HEK293 (cell line): ENCODE results near the gene MRPL48.

Experiments used
- CTCF ChIA-PET: fragments of 350-600 bp; formaldehyde crosslinking; extraction: SDS; loops from one replicate; lab custom pipeline; 2021; ENCODE audit warnings: antibody characterized with exemption; lab: Yijun Ruan, JAX
- POLR2A ChIA-PET: fragments of 300-600 bp; formaldehyde crosslinking; extraction: SDS; loops from one replicate; lab custom pipeline; 2020; ENCODE audit warnings: antibody characterized with exemption, inconsistent platforms; lab: Yijun Ruan, JAX
- H3K27ac ChIP-seq: fragments of 200-500 bp; sonication (Bioruptor generic); 2 replicates; pipeline ENCODE4 v1.5.1; 2014; ENCODE audit warnings: low read depth, low read length, control low read depth, inconsistent platforms; ENCODE audit errors: extremely low read depth
- H3K36me3 ChIP-seq, 2 experiments: fragments of 200-500 bp in 1 of 2; sonication (Bioruptor generic) in 1 of 2; 1 replicate in 1 of 2; 2 replicates in 1 of 2; pipeline ENCODE4 v1.5.1; 2014 to 2017; ENCODE audit warnings: inconsistent platforms in 2 of 2, low read length in 2 of 2; ENCODE audit not compliant: control insufficient read depth in 2 of 2, insufficient read depth in 1 of 2
- H3K4me1 ChIP-seq: fragments of 200-500 bp; sonication (Bioruptor generic); 2 replicates; pipeline ENCODE4 v1.5.1; 2014; ENCODE audit warnings: mild to moderate bottlenecking, low read length, inconsistent platforms; ENCODE audit not compliant: control insufficient read depth, insufficient read depth
- H3K4me3 ChIP-seq: 2 replicates; pipeline ENCODE4 v1.5.1; 2011; ENCODE audit warnings: low read depth, mild to moderate bottlenecking, control low read depth, low read length, moderate library complexity
- H3K9me3 ChIP-seq: fragments of 200-500 bp; sonication (Bioruptor generic); 2 replicates; pipeline ENCODE4 v1.5.1; 2014; ENCODE audit warnings: low read depth, low read length, inconsistent platforms; ENCODE audit not compliant: control insufficient read depth, insufficient read depth
- EGR2 ChIP-seq: fragments of 450-650 bp; formaldehyde crosslinking; IDR thresholded peaks from 2 replicates; pipeline ENCODE4 v1.5.1; 2016; ENCODE audit warnings: low read depth, missing biosample characterization, missing genetic modification characterization
- HOXC10 ChIP-seq: sonication (generic); formaldehyde crosslinking; IDR thresholded peaks from 2 replicates; pipeline ENCODE4 v1.8.1; 2023; ENCODE audit warnings: mild to moderate bottlenecking, missing genetic modification reagents
- PBX3 ChIP-seq: sonication (generic); formaldehyde crosslinking; IDR thresholded peaks from 2 replicates; pipeline ENCODE4 v1.8.1; 2022; ENCODE audit warnings: mild to moderate bottlenecking, moderate library complexity, missing genetic modification reagents
- PRDM4 ChIP-seq: fragments of 450-650 bp; formaldehyde crosslinking; IDR thresholded peaks from 2 replicates; pipeline ENCODE4 v1.5.1; 2017; ENCODE audit warnings: missing biosample characterization, missing genetic modification characterization
- TRIM28 ChIP-seq: IDR thresholded peaks from 2 replicates; pipeline ENCODE4 v1.6.1; 2011; ENCODE audit warnings: low read length, control low read depth, borderline replicate concordance
- ZBTB6 ChIP-seq: fragments of 450-650 bp; formaldehyde crosslinking; IDR thresholded peaks from 2 replicates; pipeline ENCODE4 v1.5.1; 2017; ENCODE audit warnings: missing biosample characterization, missing genetic modification characterization
- ZBTB8A ChIP-seq: fragments of 450-650 bp; formaldehyde crosslinking; IDR thresholded peaks from 2 replicates; pipeline ENCODE4 v1.5.1; 2016; ENCODE audit warnings: missing biosample characterization, missing genetic modification characterization
- ZNF10 ChIP-seq: fragments of 450-650 bp; formaldehyde crosslinking; IDR thresholded peaks from 2 replicates; pipeline ENCODE4 v1.5.1; 2017; ENCODE audit warnings: missing biosample characterization, missing genetic modification characterization
- ZNF148 ChIP-seq: fragments of 450-650 bp; formaldehyde crosslinking; IDR thresholded peaks from 2 replicates; pipeline ENCODE4 v1.5.0; 2017; ENCODE audit warnings: missing biosample characterization, missing genetic modification characterization, borderline replicate concordance
- ZNF211 ChIP-seq: fragments of 450-650 bp; formaldehyde crosslinking; IDR thresholded peaks from 2 replicates; pipeline ENCODE4 v1.5.1; 2016; ENCODE audit warnings: low read depth, missing biosample characterization, missing genetic modification characterization
- ZNF24 ChIP-seq: fragments of 450-650 bp; formaldehyde crosslinking; IDR thresholded peaks from 2 replicates; pipeline ENCODE4 v1.5.1; 2016; ENCODE audit warnings: missing biosample characterization, missing genetic modification characterization
- ZNF362 ChIP-seq: fragments of 450-650 bp; formaldehyde crosslinking; IDR thresholded peaks from 2 replicates; pipeline ENCODE4 v1.5.1; 2016; ENCODE audit warnings: missing biosample characterization, missing genetic modification characterization
- ZNF548 ChIP-seq: fragments of 450-650 bp; formaldehyde crosslinking; IDR thresholded peaks from 2 replicates; pipeline ENCODE4 v1.5.1; 2016; ENCODE audit warnings: missing biosample characterization, missing genetic modification characterization
- ZNF549 ChIP-seq: fragments of 450-650 bp; IDR thresholded peaks from 2 replicates; pipeline ENCODE4 v1.5.1; 2018; ENCODE audit warnings: missing biosample characterization, missing genetic modification characterization, mild to moderate bottlenecking, inconsistent platforms, moderate library complexity
- ZNF571 ChIP-seq: fragments of 450-650 bp; formaldehyde crosslinking; IDR thresholded peaks from 2 replicates; pipeline ENCODE4 v1.5.0; 2017; ENCODE audit warnings: missing biosample characterization, missing genetic modification characterization
- ZNF677 ChIP-seq: fragments of 450-650 bp; IDR thresholded peaks from 2 replicates; pipeline ENCODE4 v1.5.0; 2018; ENCODE audit warnings: missing biosample characterization, mild to moderate bottlenecking, missing genetic modification characterization, moderate library complexity
- ZNF768 ChIP-seq: fragments of 450-650 bp; formaldehyde crosslinking; IDR thresholded peaks from 2 replicates; pipeline ENCODE4 v1.5.1; 2018; ENCODE audit warnings: missing biosample characterization, mild to moderate bottlenecking, missing genetic modification characterization
- TF ChIP-seq, protein P1 (sequence below): fragments of 450-650 bp; formaldehyde crosslinking; IDR thresholded peaks from 2 replicates; pipeline ENCODE4 v1.5.1; 2016; ENCODE audit warnings: missing biosample characterization, missing genetic modification characterization

Gene MRPL48

GRCh38 chr11:73872749-73873357 lies 85.2 kb downstream of the MRPL48 start:
- Histone ChIP-seq H3K9me3 (no peaks in the 10 kb centered on the region), H3K4me1 (no peaks in the 10 kb centered on the region), H3K4me3 (no peak overlapping the region), H3K36me3 (peaks cover 19 to 57% of the 10 kb centered on the region in 2 experiments; a peak in 2 of 3 replicates), H3K27ac (no peak overlapping the region)
- ChIA-PET POLR2A (interaction anchor here (1.5 kb wide), 1 partner anchor 112 kb away, joined by 6 read pairs; the partner anchor contains the start of gene RAB6A), CTCF (interaction anchor here (0.6 kb wide), 1 partner anchor 536 kb away, joined by 3 read pairs; no protein-coding TSS in a partner anchor)
- no peak for TF ChIP-seq ZBTB6 (tag by site-specific recombination)
- TF ChIP-seq ZNF211 (tag by site-specific recombination) = no peak
- TF ChIP-seq, protein P1, sequence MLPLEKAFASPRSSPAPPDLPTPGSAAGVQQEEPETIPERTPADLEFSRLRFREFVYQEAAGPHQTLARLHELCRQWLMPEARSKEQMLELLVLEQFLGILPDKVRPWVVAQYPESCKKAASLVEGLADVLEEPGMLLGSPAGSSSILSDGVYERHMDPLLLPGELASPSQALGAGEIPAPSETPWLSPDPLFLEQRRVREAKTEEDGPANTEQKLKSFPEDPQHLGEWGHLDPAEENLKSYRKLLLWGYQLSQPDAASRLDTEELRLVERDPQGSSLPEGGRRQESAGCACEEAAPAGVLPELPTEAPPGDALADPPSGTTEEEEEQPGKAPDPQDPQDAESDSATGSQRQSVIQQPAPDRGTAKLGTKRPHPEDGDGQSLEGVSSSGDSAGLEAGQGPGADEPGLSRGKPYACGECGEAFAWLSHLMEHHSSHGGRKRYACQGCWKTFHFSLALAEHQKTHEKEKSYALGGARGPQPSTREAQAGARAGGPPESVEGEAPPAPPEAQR (tag by site-specific recombination) = no peak
- TF ChIP-seq ZNF768 (tag by site-specific recombination) = no peak
- TF ChIP-seq ZNF24 (tag by site-specific recombination) = no peak

- CTCF ChIA-PET = interaction anchor here (0.7 kb wide), 1 partner anchor 215 kb away, joined by 5 read pairs; no protein-coding TSS in a partner anchor
- no peak overlapping the region; the same call in 1 of the 2 replicates for H3K27ac ChIP-seq
- H3K4me3 ChIP-seq = peak overlapping the region; percentile 65
- TF ChIP-seq ZNF549 (tag by site-specific recombination) (no peak), ZNF148 (tag by site-specific recombination) (no peak), ZBTB8A (tag by site-specific recombination) (no peak), EGR2 (tag by site-specific recombination) (no peak), HOXC10 (CRISPR knock-in tag) (no peak), ZNF362 (no peak)
- TF ChIP-seq, all 188 proteins: peak for 0
- Histone ChIP-seq H3K36me3 (peaks cover 19 to 57% of the 10 kb centered on the region in 2 experiments; a peak in 2 of 3 replicates), H3K9me3 (no peaks in the 10 kb centered on the region), H3K4me1 (no peaks in the 10 kb centered on the region)
- POLR2A ChIA-PET = interaction anchor here (1.6 kb wide), 1 partner anchor 96 kb away, joined by 5 read pairs; no protein-coding TSS in a partner anchor
Measured at GRCh38 chr11:73875380-73875779, 87.7 kb downstream of the MRPL48 start.

GRCh38 chr11:73875840-73876239 lies 88.2 kb downstream of the MRPL48 start:
- Histone ChIP-seq H3K9me3 (no peaks in the 10 kb centered on the region), H3K4me1 (no peaks in the 10 kb centered on the region), H3K36me3 (peaks cover 18 to 57% of the 10 kb centered on the region in 2 experiments; a peak in 2 of 3 replicates), H3K27ac (peak overlapping the region; percentile 82), H3K4me3 (peak overlapping the region; percentile 65)
- POLR2A ChIA-PET = interaction anchor here (1.6 kb wide), 1 partner anchor 96 kb away, joined by 5 read pairs; no protein-coding TSS in a partner anchor
- CTCF ChIA-PET = no interaction called here
- no peak for TF ChIP-seq ZNF677 (tag by site-specific recombination)
- TF ChIP-seq TRIM28 = no peak
- TF ChIP-seq ZNF10 (tag by site-specific recombination) = no peak
- no peak for TF ChIP-seq ZBTB6 (tag by site-specific recombination)
- TF ChIP-seq PRDM4 = no peak
- TF ChIP-seq ZNF571 (tag by site-specific recombination) = no peak
- no peak for TF ChIP-seq PBX3 (CRISPR knock-in tag)
- TF ChIP-seq ZNF548 = no peak
- no peak for TF ChIP-seq EGR2 (tag by site-specific recombination)
